Peyer's patch (tissue), 4 donors: ENCODE data around the gene JAM3.

Experiments used
- POLR2A ChIP-seq, 2 donors: fragments of 450-650 bp; IDR thresholded peaks; one replicate each; pipeline ENCODE4 v1.5.1; 2017; ENCODE audit warnings: antibody characterized with exemption in 2 of 2, mild to moderate bottlenecking in 2 of 2, moderate library complexity in 2 of 2
- TF ChIP-seq, protein P1 (sequence below), 6 experiments: fragments of 450-650 bp in 4 of 6; fragments of 200-600 bp in 2 of 6; sonication (generic) in 1 of 6; IDR thresholded peaks; one replicate each; pipeline ENCODE4 v1.5.1; 2017 to 2019; ENCODE audit warnings: antibody characterized with exemption in 6 of 6, mild to moderate bottlenecking in 3 of 6, moderate library complexity in 1 of 6

DNA sequence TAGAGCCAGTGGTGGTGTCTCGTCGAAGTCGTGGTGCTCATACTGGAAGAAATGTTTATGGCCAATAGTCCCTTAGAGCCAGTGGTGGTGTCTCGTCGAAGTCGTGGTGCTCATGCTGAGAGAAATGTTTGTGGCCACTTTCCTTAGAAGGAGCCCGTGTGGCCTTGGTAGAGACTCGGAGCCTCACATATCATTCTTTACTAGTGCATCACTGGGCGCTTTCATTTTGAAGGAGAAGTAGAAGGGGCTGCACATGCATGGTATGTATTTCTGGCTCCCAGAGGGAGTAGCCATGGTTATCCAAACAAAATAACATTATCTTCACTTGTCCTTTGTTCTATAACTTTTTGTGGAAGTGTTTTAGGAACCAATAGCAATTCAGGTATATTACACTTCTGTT lies 69.5 kb downstream of the JAM3 start:
- TF ChIP-seq, protein P1, sequence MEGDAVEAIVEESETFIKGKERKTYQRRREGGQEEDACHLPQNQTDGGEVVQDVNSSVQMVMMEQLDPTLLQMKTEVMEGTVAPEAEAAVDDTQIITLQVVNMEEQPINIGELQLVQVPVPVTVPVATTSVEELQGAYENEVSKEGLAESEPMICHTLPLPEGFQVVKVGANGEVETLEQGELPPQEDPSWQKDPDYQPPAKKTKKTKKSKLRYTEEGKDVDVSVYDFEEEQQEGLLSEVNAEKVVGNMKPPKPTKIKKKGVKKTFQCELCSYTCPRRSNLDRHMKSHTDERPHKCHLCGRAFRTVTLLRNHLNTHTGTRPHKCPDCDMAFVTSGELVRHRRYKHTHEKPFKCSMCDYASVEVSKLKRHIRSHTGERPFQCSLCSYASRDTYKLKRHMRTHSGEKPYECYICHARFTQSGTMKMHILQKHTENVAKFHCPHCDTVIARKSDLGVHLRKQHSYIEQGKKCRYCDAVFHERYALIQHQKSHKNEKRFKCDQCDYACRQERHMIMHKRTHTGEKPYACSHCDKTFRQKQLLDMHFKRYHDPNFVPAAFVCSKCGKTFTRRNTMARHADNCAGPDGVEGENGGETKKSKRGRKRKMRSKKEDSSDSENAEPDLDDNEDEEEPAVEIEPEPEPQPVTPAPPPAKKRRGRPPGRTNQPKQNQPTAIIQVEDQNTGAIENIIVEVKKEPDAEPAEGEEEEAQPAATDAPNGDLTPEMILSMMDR (IDR thresholded peaks at IDR 0.05) = no peak
- TF ChIP-seq POLR2A (IDR thresholded peaks at IDR 0.05) = no peak
